H9 (cell line): ENCODE data around the gene WNT3A. TPM values are rescaled to one million over a fixed set of nuclear protein-coding genes. Genes with fewer than 3 reads are reported as not detected.

Source experiments
- DNase-seq: peaks from one replicate; pipeline ENCODE4 v3.0.0-alpha.2; 2017
- H2AFZ ChIP-seq: one replicate; pipeline ENCODE4 v1.6.1; 2013; ENCODE audit warnings: mild to moderate bottlenecking, low read length, control low read depth, moderate library complexity
- H2AK5ac ChIP-seq: 2 replicates; pipeline ENCODE4 v1.6.1; 2013; ENCODE audit warnings: low read length, control low read depth, mixed read lengths; ENCODE audit not compliant: insufficient read length
- H2BK120ac ChIP-seq: one replicate; pipeline ENCODE4 v1.6.1; 2013; ENCODE audit warnings: low read depth, mild to moderate bottlenecking, low read length, control low read depth, inconsistent platforms; ENCODE audit not compliant: poor library complexity, severe bottlenecking
- H2BK12ac ChIP-seq: 2 replicates; pipeline ENCODE4 v1.6.1; 2013; ENCODE audit warnings: low read length, control low read depth, mixed read lengths, low read depth; ENCODE audit not compliant: insufficient read length
- H2BK15ac ChIP-seq: 2 replicates; pipeline ENCODE4 v1.6.1; 2013; ENCODE audit warnings: low read depth, low read length, control low read depth
- H2BK20ac ChIP-seq: one replicate; pipeline ENCODE4 v1.6.1; 2013; ENCODE audit warnings: low read depth, mild to moderate bottlenecking, low read length, control low read depth, inconsistent platforms; ENCODE audit not compliant: poor library complexity, severe bottlenecking
- H2BK5ac ChIP-seq: 2 replicates; pipeline ENCODE4 v1.6.1; 2013; ENCODE audit warnings: low read length, control low read depth, mixed read lengths; ENCODE audit not compliant: insufficient read length
- H3K14ac ChIP-seq: 2 replicates; pipeline ENCODE4 v1.6.1; 2013; ENCODE audit warnings: low read length, control low read depth; ENCODE audit not compliant: insufficient read depth
- H3K18ac ChIP-seq: 2 replicates; pipeline ENCODE4 v1.6.1; 2013; ENCODE audit warnings: low read depth, mild to moderate bottlenecking, mixed read lengths, low read length, control low read depth; ENCODE audit not compliant: insufficient read length
- H3K23ac ChIP-seq: 2 replicates; pipeline ENCODE4 v1.6.1; 2013; ENCODE audit warnings: low read length, control low read depth, mixed read lengths, low read depth; ENCODE audit not compliant: insufficient read length
- H3K23me2 ChIP-seq: 2 replicates; pipeline ENCODE4 v1.6.1; 2013; ENCODE audit warnings: low read depth, mild to moderate bottlenecking, mixed read lengths, low read length, control low read depth; ENCODE audit not compliant: insufficient read length, poor library complexity, severe bottlenecking
- H3K27ac ChIP-seq: 2 replicates; pipeline ENCODE4 v1.5.1; 2013; ENCODE audit warnings: low read length, control low read depth, mixed read lengths, low read depth; ENCODE audit not compliant: insufficient read length
- H3K27me3 ChIP-seq: 2 replicates; pipeline ENCODE4 v1.6.1; 2013; ENCODE audit warnings: low read length, control low read depth, inconsistent platforms; ENCODE audit not compliant: insufficient read depth
- H3K4ac ChIP-seq: 2 replicates; pipeline ENCODE4 v1.6.1; 2013; ENCODE audit warnings: low read depth, mild to moderate bottlenecking, control low read depth, inconsistent platforms, low read length, moderate library complexity
- H3K4me1 ChIP-seq: 2 replicates; pipeline ENCODE4 v1.6.1; 2013; ENCODE audit warnings: low read length, control low read depth, inconsistent platforms; ENCODE audit not compliant: insufficient read depth
- H3K4me2 ChIP-seq: 2 replicates; pipeline ENCODE4 v1.6.1; 2013; ENCODE audit warnings: low read length, control low read depth, mixed read lengths; ENCODE audit not compliant: insufficient read length, insufficient read depth
- H3K56ac ChIP-seq: 2 replicates; pipeline ENCODE4 v1.6.1; 2013; ENCODE audit warnings: low read depth, mild to moderate bottlenecking, mixed read lengths, low read length, control low read depth; ENCODE audit not compliant: insufficient read length
- H3K79me1 ChIP-seq: 2 replicates; pipeline ENCODE4 v1.6.1; 2013; ENCODE audit warnings: low read depth, mild to moderate bottlenecking, moderate library complexity, low read length, control low read depth, inconsistent platforms; ENCODE audit not compliant: insufficient read depth, poor library complexity, severe bottlenecking
- H3K79me2 ChIP-seq: 2 replicates; pipeline ENCODE4 v1.6.1; 2013; ENCODE audit warnings: low read length, control low read depth, inconsistent platforms; ENCODE audit not compliant: insufficient read depth
- H3K9ac ChIP-seq: 2 replicates; pipeline ENCODE4 v1.6.1; 2013; ENCODE audit warnings: low read length, control low read depth, mixed read lengths; ENCODE audit not compliant: insufficient read length; ENCODE audit errors: extremely low read depth
- H3K9me3 ChIP-seq: one replicate; pipeline ENCODE4 v1.6.1; 2013; ENCODE audit warnings: low read depth, low read length, inconsistent platforms; ENCODE audit not compliant: control insufficient read depth
- H3T11ph ChIP-seq: one replicate; pipeline ENCODE4 v1.6.1; 2013; ENCODE audit warnings: mild to moderate bottlenecking, low read length, control low read depth, inconsistent platforms
- H4K20me1 ChIP-seq: one replicate; pipeline ENCODE4 v1.6.1; 2013; ENCODE audit not compliant: control insufficient read depth, insufficient read length, insufficient read depth
- H4K5ac ChIP-seq: 2 replicates; pipeline ENCODE4 v1.6.1; 2013; ENCODE audit warnings: low read depth, mild to moderate bottlenecking, mixed read lengths, low read length, control low read depth; ENCODE audit not compliant: insufficient read length
- H4K8ac ChIP-seq: replicated peaks from 2 replicates; pipeline ENCODE4 v1.6.1; 2013; ENCODE audit warnings: low read length, control low read depth, mixed read lengths, low read depth; ENCODE audit not compliant: insufficient read length
- H4K91ac ChIP-seq: 2 replicates; pipeline ENCODE4 v1.6.1; 2013; ENCODE audit warnings: low read depth, mild to moderate bottlenecking, moderate library complexity, mixed read lengths, low read length, control low read depth; ENCODE audit not compliant: insufficient read length
- H3K27ac Mint-ChIP-seq, 3 experiments: 2 replicates in 2 of 3; 3 replicates in 1 of 3; pipeline ENCODE4 v1.8.0; 2020 to 2021; ENCODE audit warnings: mixed read lengths in 3 of 3, mild to moderate bottlenecking in 1 of 3, moderate library complexity in 1 of 3
- H3K27me3 Mint-ChIP-seq: 2 replicates; pipeline ENCODE4 v1.8.0; 2021; ENCODE audit warnings: low read depth, mild to moderate bottlenecking, moderate library complexity, mixed read lengths
- H3K36me3 Mint-ChIP-seq, 3 experiments: 2 replicates in 2 of 3; 3 replicates in 1 of 3; pipeline ENCODE4 v1.8.0; 2020 to 2021; ENCODE audit warnings: low read depth in 3 of 3, mixed read lengths in 3 of 3; ENCODE audit not compliant: insufficient read depth in 1 of 3
- H3K4me1 Mint-ChIP-seq, 2 experiments: 2 replicates each; pipeline ENCODE4 v1.8.0; 2020; ENCODE audit warnings: mixed read lengths in 2 of 2
- H3K4me3 Mint-ChIP-seq, 2 experiments: 2 replicates in 1 of 2; 3 replicates in 1 of 2; pipeline ENCODE4 v1.8.0; 2020 to 2021; ENCODE audit warnings: mild to moderate bottlenecking in 2 of 2, mixed read lengths in 2 of 2, moderate library complexity in 1 of 2
- H3K9me3 Mint-ChIP-seq, 2 experiments: 2 replicates in 1 of 2; 3 replicates in 1 of 2; pipeline ENCODE4 v1.8.0; 2020; ENCODE audit warnings: mild to moderate bottlenecking in 2 of 2, mixed read lengths in 2 of 2, moderate library complexity in 1 of 2
- WGBS: extraction: QIAGEN DNeasy Blood & Tissue Kit; methylation state at CpG from one replicate; pipeline ENCODE4 v1.1.7; 2013; ENCODE audit warnings: missing lambda C conversion rate, low lambda C conversion rate, mixed read lengths; ENCODE audit not compliant: insufficient read length; ENCODE audit errors: extremely low coverage; 5-methylcytosine and 5-hydroxymethylcytosine counted together
- total RNA-seq: library from RNA; stranded (reverse); gene quantifications from 2 replicates; pipeline ENCODE4 v1.2.1, GENCODE V29; 2021
- TF ChIP-seq, protein P1 (sequence below): fragments of 200-600 bp; sonication (generic); conservative IDR thresholded peaks from 3 replicates; pipeline ENCODE4 v1.8.0; 2021; ENCODE audit warnings: antibody characterized with exemption, mild to moderate bottlenecking

Gene WNT3A
- total RNA-seq, 1 experiment from 2014 or later: 0.17 TPM

DNA sequence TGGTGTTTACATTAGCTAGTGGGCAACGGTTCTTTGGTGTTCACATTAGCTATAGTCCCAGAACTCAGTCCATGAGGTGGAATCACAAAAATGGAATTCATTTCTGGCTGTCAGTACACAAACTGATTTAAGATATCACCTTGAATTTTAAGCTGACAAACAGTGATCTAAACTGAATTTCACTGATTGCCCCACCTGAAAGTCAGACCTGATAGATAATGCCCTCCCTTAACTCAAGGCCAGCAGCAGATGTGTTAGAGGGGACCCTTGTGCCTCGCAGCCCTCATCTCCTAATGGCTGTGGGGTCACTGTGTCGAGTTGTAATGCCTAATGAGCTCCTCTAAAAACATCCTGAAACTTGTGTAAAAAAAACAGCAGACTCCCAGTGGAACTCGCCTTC, 84.3 kb downstream of the WNT3A start:
- H2BK120ac ChIP-seq: no peak overlapping the region
- Mint-ChIP-seq H3K36me3 (peaks cover 30 to 43% (median 33%) of the 10 kb centered on the region in 3 experiments), H3K9me3 (peaks cover 8 to 11% of the 10 kb centered on the region in 2 experiments), H3K4me3 (no peak overlapping the region), H3K4me1 (peaks cover 22 to 35% of the 10 kb centered on the region in 2 experiments), H3K27me3 (no peaks in the 10 kb centered on the region), H3K27ac (0 out of 7 replicates have a peak overlapping the region, but pooled peaks of 1 of the 3 experiments have one; percentile 34)
- no peak overlapping the region for H4K8ac ChIP-seq
- H3K14ac ChIP-seq: no peak overlapping the region
- H3K23ac ChIP-seq: no peak overlapping the region
- no peak overlapping the region for H3K18ac ChIP-seq
- peaks cover 17% of the 10 kb centered on the region for H3K79me1 ChIP-seq
- H4K20me1 ChIP-seq: peaks cover 5% of the 10 kb centered on the region
- no peak overlapping the region for H4K5ac ChIP-seq
- H3K9me3 ChIP-seq: no peaks in the 10 kb centered on the region
- H3K4me2 ChIP-seq: no peak overlapping the region
- H2BK5ac ChIP-seq: no peak overlapping the region
- no peak overlapping the region for H2BK15ac ChIP-seq
- TF ChIP-seq, protein P1, sequence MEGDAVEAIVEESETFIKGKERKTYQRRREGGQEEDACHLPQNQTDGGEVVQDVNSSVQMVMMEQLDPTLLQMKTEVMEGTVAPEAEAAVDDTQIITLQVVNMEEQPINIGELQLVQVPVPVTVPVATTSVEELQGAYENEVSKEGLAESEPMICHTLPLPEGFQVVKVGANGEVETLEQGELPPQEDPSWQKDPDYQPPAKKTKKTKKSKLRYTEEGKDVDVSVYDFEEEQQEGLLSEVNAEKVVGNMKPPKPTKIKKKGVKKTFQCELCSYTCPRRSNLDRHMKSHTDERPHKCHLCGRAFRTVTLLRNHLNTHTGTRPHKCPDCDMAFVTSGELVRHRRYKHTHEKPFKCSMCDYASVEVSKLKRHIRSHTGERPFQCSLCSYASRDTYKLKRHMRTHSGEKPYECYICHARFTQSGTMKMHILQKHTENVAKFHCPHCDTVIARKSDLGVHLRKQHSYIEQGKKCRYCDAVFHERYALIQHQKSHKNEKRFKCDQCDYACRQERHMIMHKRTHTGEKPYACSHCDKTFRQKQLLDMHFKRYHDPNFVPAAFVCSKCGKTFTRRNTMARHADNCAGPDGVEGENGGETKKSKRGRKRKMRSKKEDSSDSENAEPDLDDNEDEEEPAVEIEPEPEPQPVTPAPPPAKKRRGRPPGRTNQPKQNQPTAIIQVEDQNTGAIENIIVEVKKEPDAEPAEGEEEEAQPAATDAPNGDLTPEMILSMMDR: no peak
- H3T11ph ChIP-seq: no peak overlapping the region
- no peak overlapping the region for H3K56ac ChIP-seq
- H3K27ac ChIP-seq: no peak overlapping the region
- H2BK12ac ChIP-seq: no peak overlapping the region
- no peak overlapping the region for H2AK5ac ChIP-seq
- WGBS: no CpG with 5 or more reads among the region's 4 CpGs
- no peak overlapping the region for H2AFZ ChIP-seq
- H3K4ac ChIP-seq: no peak overlapping the region
- no peak for DNase-seq
- H4K91ac ChIP-seq: no peak overlapping the region
- no peaks in the 10 kb centered on the region for H3K27me3 ChIP-seq
- no peak overlapping the region for H2BK20ac ChIP-seq
- H3K9ac ChIP-seq: no peak overlapping the region
- H3K79me2 ChIP-seq: peaks cover 90% of the 10 kb centered on the region
- no peaks in the 10 kb centered on the region for H3K23me2 ChIP-seq
- no peaks in the 10 kb centered on the region for H3K4me1 ChIP-seq
